Measurements from ENCODE around the gene TOB1.
A peak's percentile ranks its signal among the peaks of the same experiment; 100 is the strongest.
"Not testable (repeated sequence)": the region's sequence is repeated elsewhere in the genome, so short reads cannot be mapped to it uniquely, and the experiment has no call there.

The TOB1 gene

DNA sequence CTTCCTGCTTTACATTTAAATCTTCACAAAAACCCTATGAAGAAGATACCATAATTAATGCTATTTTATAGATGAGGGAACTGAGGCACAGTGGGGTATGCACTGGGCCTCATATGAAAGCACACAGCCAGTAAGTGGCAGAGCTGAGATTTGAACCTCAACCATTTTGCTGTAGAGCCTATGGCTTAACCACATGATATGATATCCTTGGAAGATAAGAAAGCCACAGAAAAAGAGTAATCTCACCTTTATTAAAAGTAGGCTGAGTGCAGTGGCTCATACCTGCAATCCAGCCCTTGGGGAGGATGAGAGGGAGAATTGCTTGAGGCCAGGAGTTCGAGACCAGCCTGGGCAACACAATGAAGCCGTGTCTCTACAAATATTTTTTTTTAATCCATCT is 15.0 kb upstream of the TOB1 start:
- no peaks in the 10 kb centered on the region for H3K27me3 ChIP-seq (ENCODE audit: control insufficient read depth, insufficient read depth, low read length)
- no peak overlapping the region for H3K27ac ChIP-seq (ENCODE audit: low read length)
- no peaks in the 10 kb centered on the region for H3K4me1 ChIP-seq (ENCODE audit: control insufficient read depth, insufficient read depth, low read length)
- no peak overlapping the region for H3K4me3 ChIP-seq (ENCODE audit: low read length)
- H3K36me3 ChIP-seq (ENCODE audit: control insufficient read depth, insufficient read depth, low read length): no peaks in the 10 kb centered on the region
- H3K9me3 ChIP-seq (ENCODE audit: control insufficient read depth, insufficient read depth, low read length): no peaks in the 10 kb centered on the region
- no peak for DNase-seq (ENCODE audit: low read depth, low spot score)
- WGBS (ENCODE audit: insufficient coverage, insufficient read length): no CpG with 5 or more reads among the region's 2 CpGs

DNA sequence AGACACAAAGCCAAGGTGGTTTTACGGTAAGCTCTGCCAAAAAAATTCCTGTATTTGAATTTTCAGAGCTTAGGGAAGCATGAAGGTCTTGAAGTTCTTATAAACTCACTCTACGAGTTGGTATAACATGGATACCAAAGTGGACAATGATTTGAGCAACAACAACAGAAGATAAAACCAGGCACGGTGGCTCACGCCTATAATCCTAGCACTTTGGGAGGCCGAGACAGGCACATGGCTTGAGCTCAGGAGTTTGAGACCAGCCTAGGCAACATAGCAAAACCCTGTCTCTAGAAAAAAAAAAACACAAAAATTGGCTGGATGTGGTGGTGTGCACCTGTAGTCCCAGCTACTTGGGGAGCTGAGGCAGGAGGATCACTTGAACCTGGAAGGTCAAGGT is 12.9 kb upstream of the TOB1 start:
- H3K36me3 ChIP-seq (ENCODE audit: control insufficient read depth, insufficient read depth, low read length): no peaks in the 10 kb centered on the region
- DNase-seq (ENCODE audit: low read depth, low spot score): no peak
- no peaks in the 10 kb centered on the region for H3K27me3 ChIP-seq (ENCODE audit: control insufficient read depth, insufficient read depth, low read length)
- no peaks in the 10 kb centered on the region for H3K4me1 ChIP-seq (ENCODE audit: control insufficient read depth, insufficient read depth, low read length)
- no peak overlapping the region for H3K4me3 ChIP-seq (ENCODE audit: low read length)
- WGBS (ENCODE audit: insufficient coverage, insufficient read length): no CpG with 5 or more reads among the region's 5 CpGs
- no peaks in the 10 kb centered on the region for H3K9me3 ChIP-seq (ENCODE audit: control insufficient read depth, insufficient read depth, low read length)
- no peak overlapping the region for H3K27ac ChIP-seq (ENCODE audit: low read length)

DNA sequence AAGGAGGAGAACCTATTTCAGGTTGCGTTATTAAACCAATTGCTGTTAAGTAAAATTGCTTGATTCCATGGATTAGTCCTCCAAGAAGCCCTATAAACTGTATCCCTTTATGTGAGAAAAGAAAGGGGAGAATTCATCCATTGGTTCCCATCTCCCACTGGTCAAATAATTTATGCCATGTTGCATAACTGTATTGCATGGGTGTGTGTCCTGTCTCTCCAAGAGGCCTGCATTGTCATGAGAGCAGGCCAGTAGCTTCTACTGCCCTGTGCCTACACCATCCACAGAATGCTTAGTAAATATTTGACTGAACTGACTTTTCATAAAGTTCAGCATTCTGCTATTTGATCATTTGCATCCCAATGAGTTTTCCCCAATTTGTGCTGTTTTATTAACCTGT is 11.7 kb upstream of the TOB1 start:
- no peaks in the 10 kb centered on the region for H3K36me3 ChIP-seq (ENCODE audit: control insufficient read depth, insufficient read depth, low read length)
- H3K4me3 ChIP-seq (ENCODE audit: low read length): no peak overlapping the region
- H3K4me1 ChIP-seq (ENCODE audit: control insufficient read depth, insufficient read depth, low read length): no peaks in the 10 kb centered on the region
- DNase-seq (ENCODE audit: low read depth, low spot score): no peak
- no peaks in the 10 kb centered on the region for H3K27me3 ChIP-seq (ENCODE audit: control insufficient read depth, insufficient read depth, low read length)
- no peak overlapping the region for H3K27ac ChIP-seq (ENCODE audit: low read length)
- no peaks in the 10 kb centered on the region for H3K9me3 ChIP-seq (ENCODE audit: control insufficient read depth, insufficient read depth, low read length)
- WGBS (ENCODE audit: insufficient coverage, insufficient read length): no CpG with 5 or more reads among the region's 1 CpG

DNA sequence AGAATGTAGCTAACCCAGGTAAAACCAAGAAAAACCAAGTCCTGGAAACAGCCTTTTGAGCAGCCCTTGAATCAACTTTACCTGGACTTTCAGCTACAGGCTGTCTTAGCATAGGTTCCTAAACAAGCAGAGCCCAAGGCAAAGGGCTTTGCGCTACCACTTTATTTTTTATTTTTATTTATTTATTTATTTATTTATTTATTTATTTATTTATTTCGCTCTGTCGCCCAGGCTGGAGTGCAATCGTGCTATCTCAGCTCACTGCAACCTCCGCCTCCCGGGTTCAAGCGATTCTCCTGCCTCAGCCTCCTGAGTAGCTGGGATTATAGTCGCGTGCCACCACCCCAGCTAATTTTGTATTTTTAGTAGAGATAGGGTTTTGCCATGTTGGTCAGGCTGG is 10.9 kb upstream of the TOB1 start:
- not testable (repeated sequence) for H3K4me3 ChIP-seq (ENCODE audit: low read length); H3K27me3 ChIP-seq (ENCODE audit: control insufficient read depth, insufficient read depth, low read length); H3K27ac ChIP-seq (ENCODE audit: low read length); DNase-seq (ENCODE audit: low read depth, low spot score); H3K36me3 ChIP-seq (ENCODE audit: control insufficient read depth, insufficient read depth, low read length); H3K4me1 ChIP-seq (ENCODE audit: control insufficient read depth, insufficient read depth, low read length); H3K9me3 ChIP-seq (ENCODE audit: control insufficient read depth, insufficient read depth, low read length)
- WGBS (ENCODE audit: insufficient coverage, insufficient read length): no CpG with 5 or more reads among the region's 9 CpGs

DNA sequence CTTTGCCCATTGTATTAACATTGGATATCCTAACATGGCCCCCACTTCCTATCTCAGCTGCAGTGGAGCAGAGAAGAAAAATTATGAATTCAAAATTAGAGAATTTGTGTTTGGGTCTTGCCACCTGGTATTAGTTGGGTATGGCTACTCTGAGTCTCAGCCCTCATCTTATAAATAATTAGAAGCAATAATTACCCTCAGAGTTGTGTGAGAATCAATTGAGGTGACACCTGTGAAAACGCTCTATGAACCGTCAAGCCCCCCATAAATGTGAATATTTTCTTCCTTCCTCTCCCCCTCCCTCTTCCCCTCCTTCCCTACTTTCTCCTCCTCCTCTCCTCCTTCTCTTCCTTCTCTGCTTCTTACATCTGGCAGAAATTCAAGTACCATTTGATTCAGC is 8.9 kb upstream of the TOB1 start:
- H3K4me1 ChIP-seq (ENCODE audit: control insufficient read depth, insufficient read depth, low read length): no peaks in the 10 kb centered on the region
- no peak overlapping the region for H3K27ac ChIP-seq (ENCODE audit: low read length)
- H3K4me3 ChIP-seq (ENCODE audit: low read length): no peak overlapping the region
- H3K9me3 ChIP-seq (ENCODE audit: control insufficient read depth, insufficient read depth, low read length): no peaks in the 10 kb centered on the region
- H3K27me3 ChIP-seq (ENCODE audit: control insufficient read depth, insufficient read depth, low read length): no peaks in the 10 kb centered on the region
- no CpG with 5 or more reads among the region's 2 CpGs for WGBS (ENCODE audit: insufficient coverage, insufficient read length)
- DNase-seq (ENCODE audit: low read depth, low spot score): no peak
- H3K36me3 ChIP-seq (ENCODE audit: control insufficient read depth, insufficient read depth, low read length): no peaks in the 10 kb centered on the region

DNA sequence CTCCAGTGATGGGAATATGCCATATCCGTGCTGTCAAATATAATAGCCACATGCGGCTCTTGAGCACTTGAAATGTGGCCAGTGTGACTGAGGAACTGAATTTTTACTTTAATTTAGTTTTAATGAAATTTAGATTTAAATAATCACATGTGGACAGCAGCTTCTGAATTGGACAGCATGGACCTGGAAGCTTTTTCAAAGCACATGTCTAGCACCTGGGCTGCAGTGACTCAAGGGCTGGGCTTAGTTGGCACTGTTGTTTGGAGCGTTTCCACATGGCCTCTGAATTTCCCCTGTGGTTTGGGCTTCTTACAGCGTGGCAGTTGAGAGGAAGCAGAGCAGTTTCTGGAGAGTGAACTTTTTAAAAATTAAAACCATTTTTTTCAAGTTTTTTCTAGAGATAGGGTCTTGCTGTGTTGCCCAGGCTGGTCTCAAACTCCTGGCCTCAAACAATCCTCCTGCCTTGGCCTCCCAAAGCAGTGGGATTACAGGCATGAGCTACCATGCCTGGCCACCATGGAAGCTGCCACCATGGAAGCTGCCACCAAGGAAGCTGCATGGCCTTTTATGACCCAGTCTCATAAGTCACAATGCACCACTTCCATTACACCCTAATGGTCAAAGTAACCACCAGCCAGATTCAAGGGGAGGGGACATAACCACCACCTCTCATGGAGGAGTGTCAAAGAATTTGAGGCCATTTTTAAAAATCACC is 6.7 kb upstream of the TOB1 start:
- Histone ChIP-seq H3K4me3 (ENCODE audit: low read length) (no peak overlapping the region), H3K27me3 (ENCODE audit: control insufficient read depth, insufficient read depth, low read length) (no peaks in the 10 kb centered on the region), H3K36me3 (ENCODE audit: control insufficient read depth, insufficient read depth, low read length) (no peaks in the 10 kb centered on the region), H3K4me1 (ENCODE audit: control insufficient read depth, insufficient read depth, low read length) (no peaks in the 10 kb centered on the region), H3K9me3 (ENCODE audit: control insufficient read depth, insufficient read depth, low read length) (no peaks in the 10 kb centered on the region), H3K27ac (ENCODE audit: low read length) (no peak overlapping the region)
- WGBS (ENCODE audit: insufficient coverage, insufficient read length): no CpG with 5 or more reads among the region's 4 CpGs
- no peak for DNase-seq (ENCODE audit: low read depth, low spot score)

DNA sequence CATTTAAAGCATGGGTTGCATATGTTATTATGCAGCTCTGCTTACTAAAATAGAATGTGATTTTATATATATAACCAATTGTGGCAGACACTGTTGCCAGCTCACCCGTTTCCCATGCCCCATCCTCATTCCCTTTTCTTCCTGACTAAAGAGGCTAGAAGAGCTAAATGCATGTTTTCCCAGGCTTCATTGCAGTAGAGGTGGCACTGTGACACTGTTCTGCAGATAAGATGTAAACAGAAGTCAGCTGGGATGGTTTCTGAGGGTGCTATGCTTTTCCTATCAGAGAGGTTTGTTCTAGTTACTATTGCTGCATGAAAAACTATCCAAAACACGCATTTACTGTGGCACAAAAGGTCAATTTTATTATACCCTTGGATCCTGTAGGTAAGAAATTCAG is 5.7 kb upstream of the TOB1 start:
- no peak for DNase-seq (ENCODE audit: low read depth, low spot score)
- no CpG with 5 or more reads among the region's 2 CpGs for WGBS (ENCODE audit: insufficient coverage, insufficient read length)
- no peaks in the 10 kb centered on the region for H3K27me3 ChIP-seq (ENCODE audit: control insufficient read depth, insufficient read depth, low read length)
- H3K4me3 ChIP-seq (ENCODE audit: low read length): no peak overlapping the region
- H3K4me1 ChIP-seq (ENCODE audit: control insufficient read depth, insufficient read depth, low read length): no peaks in the 10 kb centered on the region
- no peaks in the 10 kb centered on the region for H3K9me3 ChIP-seq (ENCODE audit: control insufficient read depth, insufficient read depth, low read length)
- no peaks in the 10 kb centered on the region for H3K36me3 ChIP-seq (ENCODE audit: control insufficient read depth, insufficient read depth, low read length)
- H3K27ac ChIP-seq (ENCODE audit: low read length): no peak overlapping the region

DNA sequence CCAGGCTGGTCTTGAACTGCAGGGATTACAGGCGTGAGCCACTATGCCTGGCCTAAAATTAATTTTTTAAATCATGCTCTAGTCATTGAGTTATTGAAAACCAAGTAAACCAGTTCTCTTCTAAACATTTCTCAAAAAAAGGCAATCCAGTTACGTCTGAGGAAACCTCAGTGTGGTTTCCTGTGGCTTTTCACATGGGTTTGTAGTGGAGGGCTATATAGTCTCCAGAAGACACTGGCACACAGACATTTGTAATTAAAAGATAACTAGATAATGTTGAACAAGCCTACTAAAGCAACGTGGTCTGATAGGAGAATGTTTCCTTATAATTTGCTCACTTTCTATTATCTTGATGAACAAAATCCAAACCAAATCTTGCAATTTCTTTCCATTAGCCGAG is 5.2 kb upstream of the TOB1 start:
- WGBS (ENCODE audit: insufficient coverage, insufficient read length): no CpG with 5 or more reads among the region's 4 CpGs
- H3K27ac ChIP-seq (ENCODE audit: low read length): no peak overlapping the region
- no peaks in the 10 kb centered on the region for H3K27me3 ChIP-seq (ENCODE audit: control insufficient read depth, insufficient read depth, low read length)
- no peaks in the 10 kb centered on the region for H3K4me1 ChIP-seq (ENCODE audit: control insufficient read depth, insufficient read depth, low read length)
- no peak for DNase-seq (ENCODE audit: low read depth, low spot score)
- H3K4me3 ChIP-seq (ENCODE audit: low read length): no peak overlapping the region
- no peaks in the 10 kb centered on the region for H3K9me3 ChIP-seq (ENCODE audit: control insufficient read depth, insufficient read depth, low read length)
- no peaks in the 10 kb centered on the region for H3K36me3 ChIP-seq (ENCODE audit: control insufficient read depth, insufficient read depth, low read length)

DNA sequence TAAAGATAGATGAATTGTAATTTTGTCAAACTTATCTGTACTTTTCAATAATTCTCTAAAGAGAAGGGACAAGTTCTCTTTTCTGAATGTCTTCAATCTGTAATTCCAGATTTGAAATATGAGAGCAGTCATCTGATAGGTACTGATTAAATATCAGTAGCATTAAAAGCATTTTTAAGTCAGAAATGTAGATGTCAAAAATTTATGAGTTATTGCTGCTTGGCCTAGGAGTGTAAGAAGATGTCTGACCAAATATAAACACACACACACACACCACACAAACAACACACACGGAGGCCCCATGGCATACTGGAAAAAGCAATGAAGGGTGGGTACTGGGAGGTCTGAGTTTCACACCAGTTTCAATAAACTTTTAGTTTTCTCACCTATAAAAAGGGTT is 2.4 kb upstream of the TOB1 start:
- H3K36me3 ChIP-seq (ENCODE audit: control insufficient read depth, insufficient read depth, low read length): no peaks in the 10 kb centered on the region
- no peaks in the 10 kb centered on the region for H3K27me3 ChIP-seq (ENCODE audit: control insufficient read depth, insufficient read depth, low read length)
- H3K4me1 ChIP-seq (ENCODE audit: control insufficient read depth, insufficient read depth, low read length): no peaks in the 10 kb centered on the region
- no CpG with 5 or more reads among the region's 1 CpG for WGBS (ENCODE audit: insufficient coverage, insufficient read length)
- H3K27ac ChIP-seq (ENCODE audit: low read length): no peak overlapping the region
- no peaks in the 10 kb centered on the region for H3K9me3 ChIP-seq (ENCODE audit: control insufficient read depth, insufficient read depth, low read length)
- no peak overlapping the region for H3K4me3 ChIP-seq (ENCODE audit: low read length)
- DNase-seq (ENCODE audit: low read depth, low spot score): no peak

DNA sequence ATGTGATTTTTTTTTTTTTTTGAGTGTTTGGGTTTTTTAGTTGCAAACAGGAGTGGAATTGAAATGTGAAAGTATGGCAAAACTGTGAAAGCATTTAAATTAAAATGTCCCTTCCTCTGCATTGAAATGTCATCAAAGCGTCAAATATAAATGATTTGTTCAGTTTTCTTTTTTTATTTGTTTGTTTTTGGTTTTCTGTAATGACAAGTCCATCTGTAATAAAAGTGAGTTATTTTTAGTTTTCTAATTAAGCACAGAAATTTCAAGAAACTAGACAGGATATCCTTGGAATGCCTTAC is 1.9 kb upstream of the TOB1 start:
- Histone ChIP-seq H3K4me1 (ENCODE audit: control insufficient read depth, insufficient read depth, low read length) (no peaks in the 10 kb centered on the region), H3K9me3 (ENCODE audit: control insufficient read depth, insufficient read depth, low read length) (no peaks in the 10 kb centered on the region), H3K4me3 (ENCODE audit: low read length) (no peak overlapping the region; the same call in 1 of the 2 replicates), H3K27ac (ENCODE audit: low read length) (no peak overlapping the region), H3K36me3 (ENCODE audit: control insufficient read depth, insufficient read depth, low read length) (peaks cover 2% of the 10 kb centered on the region; the same call in 1 of the 2 replicates), H3K27me3 (ENCODE audit: control insufficient read depth, insufficient read depth, low read length) (no peaks in the 10 kb centered on the region)
- WGBS (ENCODE audit: insufficient coverage, insufficient read length): no CpG with 5 or more reads among the region's 1 CpG
- no peak for DNase-seq (ENCODE audit: low read depth, low spot score)

DNA sequence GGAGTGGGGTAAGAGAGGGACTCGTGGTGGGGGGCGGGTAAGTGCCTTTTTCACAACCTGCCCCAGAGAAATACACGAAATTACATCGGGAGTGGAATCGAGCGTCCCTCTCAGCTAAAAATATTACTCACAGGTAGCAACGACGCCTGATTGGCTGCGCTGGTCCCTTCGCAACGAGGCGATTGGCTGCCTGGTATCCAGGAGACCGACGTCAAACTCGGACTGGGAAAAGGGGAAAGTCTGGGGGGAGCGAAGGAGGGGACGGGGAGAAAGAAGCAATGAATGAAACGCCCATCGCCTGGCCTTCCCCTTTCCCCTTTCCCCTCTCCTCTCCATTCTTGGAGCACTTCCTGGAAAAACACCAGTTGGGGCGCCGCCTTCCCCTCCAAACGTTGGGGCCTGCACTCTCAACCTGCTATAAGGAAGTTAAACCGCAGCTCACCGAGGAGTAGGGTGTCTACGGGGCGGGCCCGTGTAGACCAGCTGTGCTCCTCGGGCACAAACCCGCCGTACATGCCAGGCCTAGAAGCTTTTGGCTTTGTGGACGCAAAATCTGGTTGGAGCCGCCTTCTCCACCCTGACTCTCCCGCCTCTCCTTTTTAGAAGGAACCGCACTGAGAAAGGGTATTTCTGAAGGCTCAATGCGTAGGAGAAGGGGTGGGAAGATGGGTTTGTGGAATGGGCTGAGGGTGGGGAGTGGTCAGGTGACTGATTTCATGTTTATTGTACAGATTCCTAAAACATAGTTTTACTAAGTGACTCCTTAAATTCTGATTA is 1.4 kb upstream of the TOB1 start:
- Histone ChIP-seq H3K4me3 (ENCODE audit: low read length) (peak overlapping the region; percentile 54), H3K27ac (ENCODE audit: low read length) (no peak overlapping the region), H3K4me1 (ENCODE audit: control insufficient read depth, insufficient read depth, low read length) (no peaks in the 10 kb centered on the region), H3K36me3 (ENCODE audit: control insufficient read depth, insufficient read depth, low read length) (peaks cover 4% of the 10 kb centered on the region; the same call in 1 of the 2 replicates), H3K9me3 (ENCODE audit: control insufficient read depth, insufficient read depth, low read length) (no peaks in the 10 kb centered on the region), H3K27me3 (ENCODE audit: control insufficient read depth, insufficient read depth, low read length) (no peaks in the 10 kb centered on the region)
- WGBS (ENCODE audit: insufficient coverage, insufficient read length): no CpG with 5 or more reads among the region's 35 CpGs
- DNase-seq (ENCODE audit: low read depth, low spot score): peak; percentile 94

Measured in iPS DF 6.9 (cell line).